ENCODE results near the gene LENG1.

DNA sequence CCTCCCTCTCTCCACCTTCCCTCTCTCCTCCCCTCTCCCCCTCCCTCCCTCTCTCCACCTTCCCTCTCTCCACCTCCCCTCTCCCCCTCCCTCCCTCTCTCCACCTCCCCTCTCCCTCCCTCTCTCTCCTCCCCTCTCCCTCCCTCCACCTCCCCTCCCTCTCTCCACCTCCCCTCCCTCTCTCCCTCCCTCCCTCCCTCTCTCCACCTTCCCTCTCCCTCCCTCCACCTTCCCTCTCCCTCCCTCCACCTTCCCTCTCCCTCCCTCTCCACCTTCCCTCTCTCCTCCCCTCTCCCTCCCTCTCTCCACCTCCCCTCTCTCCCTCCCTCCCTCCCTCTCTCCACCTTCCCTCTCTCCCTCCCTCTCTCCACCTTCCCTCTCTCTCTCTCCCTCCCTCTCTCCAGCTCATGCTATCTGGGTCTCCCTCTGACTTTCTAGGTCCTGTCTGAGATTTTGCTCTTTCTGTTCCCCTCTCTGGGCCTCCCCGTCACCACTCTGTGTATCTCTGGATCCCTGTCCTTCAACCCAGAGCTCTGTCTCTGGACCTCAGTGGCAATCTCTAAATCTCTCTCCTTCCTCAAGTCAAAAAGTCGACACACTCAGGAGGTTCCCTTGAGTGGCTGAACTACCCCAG is 25.4 kb downstream of the LENG1 start:
- TF ChIP-seq CTCF (conservative IDR thresholded peaks at IDR 0.05; ENCODE audit: low read depth in 2 of 2) (no peak), POLR2AphosphoS5 (IDR thresholded peaks at IDR 0.05; ENCODE audit: low read depth) (no peak), EZH2 (IDR thresholded peaks at IDR 0.05; ENCODE audit: low read depth, unreplicated experiment) (no peak), CREB1 (CRISPR knock-in tag; IDR thresholded peaks at IDR 0.05; ENCODE audit: low read depth) (no peak), EZH2phosphoT487 (IDR thresholded peaks at IDR 0.05; ENCODE audit: unreplicated experiment) (no peak), ETS1 (IDR thresholded peaks at IDR 0.05) (no peak), JUNB (IDR thresholded peaks at IDR 0.05; ENCODE audit: unreplicated experiment) (no peak), ZNF331 (CRISPR knock-in tag; IDR thresholded peaks at IDR 0.05; ENCODE audit: low read depth) (no peak), NANOG (IDR thresholded peaks at IDR 0.05; ENCODE audit: borderline replicate concordance) (no peak), STAT1 (IDR thresholded peaks at IDR 0.05; ENCODE audit: unreplicated experiment) (no peak), ZNF462 (CRISPR knock-in tag; IDR thresholded peaks at IDR 0.05) (no peak), ZNF114 (CRISPR knock-in tag; IDR thresholded peaks at IDR 0.05) (no peak)
- TF ChIP-seq, protein P1, sequence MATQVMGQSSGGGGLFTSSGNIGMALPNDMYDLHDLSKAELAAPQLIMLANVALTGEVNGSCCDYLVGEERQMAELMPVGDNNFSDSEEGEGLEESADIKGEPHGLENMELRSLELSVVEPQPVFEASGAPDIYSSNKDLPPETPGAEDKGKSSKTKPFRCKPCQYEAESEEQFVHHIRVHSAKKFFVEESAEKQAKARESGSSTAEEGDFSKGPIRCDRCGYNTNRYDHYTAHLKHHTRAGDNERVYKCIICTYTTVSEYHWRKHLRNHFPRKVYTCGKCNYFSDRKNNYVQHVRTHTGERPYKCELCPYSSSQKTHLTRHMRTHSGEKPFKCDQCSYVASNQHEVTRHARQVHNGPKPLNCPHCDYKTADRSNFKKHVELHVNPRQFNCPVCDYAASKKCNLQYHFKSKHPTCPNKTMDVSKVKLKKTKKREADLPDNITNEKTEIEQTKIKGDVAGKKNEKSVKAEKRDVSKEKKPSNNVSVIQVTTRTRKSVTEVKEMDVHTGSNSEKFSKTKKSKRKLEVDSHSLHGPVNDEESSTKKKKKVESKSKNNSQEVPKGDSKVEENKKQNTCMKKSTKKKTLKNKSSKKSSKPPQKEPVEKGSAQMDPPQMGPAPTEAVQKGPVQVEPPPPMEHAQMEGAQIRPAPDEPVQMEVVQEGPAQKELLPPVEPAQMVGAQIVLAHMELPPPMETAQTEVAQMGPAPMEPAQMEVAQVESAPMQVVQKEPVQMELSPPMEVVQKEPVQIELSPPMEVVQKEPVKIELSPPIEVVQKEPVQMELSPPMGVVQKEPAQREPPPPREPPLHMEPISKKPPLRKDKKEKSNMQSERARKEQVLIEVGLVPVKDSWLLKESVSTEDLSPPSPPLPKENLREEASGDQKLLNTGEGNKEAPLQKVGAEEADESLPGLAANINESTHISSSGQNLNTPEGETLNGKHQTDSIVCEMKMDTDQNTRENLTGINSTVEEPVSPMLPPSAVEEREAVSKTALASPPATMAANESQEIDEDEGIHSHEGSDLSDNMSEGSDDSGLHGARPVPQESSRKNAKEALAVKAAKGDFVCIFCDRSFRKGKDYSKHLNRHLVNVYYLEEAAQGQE (IDR thresholded peaks at IDR 0.05; ENCODE audit: unreplicated experiment): no peak

Measured in GM23338 (cell line).